HL-60 (cell line): ENCODE data around the gene ANKS1B.

ENCODE experiments used
- CTCF ChIP-seq: IDR thresholded peaks from one replicate; pipeline ENCODE4 v1.5.1; 2011; ENCODE audit warnings: low read length, control low read depth, inconsistent platforms; ENCODE audit not compliant: insufficient read depth
- GABPA ChIP-seq: IDR thresholded peaks from 2 replicates; pipeline ENCODE4 v1.6.1; 2012; ENCODE audit warnings: low read depth
- POLR2AphosphoS5 ChIP-seq: IDR thresholded peaks from 2 replicates; pipeline ENCODE4 v1.6.1; 2012; ENCODE audit warnings: low read depth
- REST ChIP-seq: IDR thresholded peaks from 2 replicates; pipeline ENCODE4 v1.6.1; 2012; ENCODE audit warnings: low read depth; ENCODE audit not compliant: insufficient replicate concordance
- SPI1 ChIP-seq: IDR thresholded peaks from 2 replicates; pipeline ENCODE4 v1.6.1; 2012; ENCODE audit warnings: low read depth, mild to moderate bottlenecking, borderline replicate concordance

- TF ChIP-seq POLR2AphosphoS5 (no peak), CTCF (no peak), SPI1 (no peak), GABPA (no peak), REST (no peak)
These were observed 38.6 kb downstream of the ANKS1B start for GRCh38 chr12:99946131-99946530.
